ENCODE measurements around the gene SLC6A6.
A peak's percentile ranks its signal among the peaks of the same experiment; 100 is the strongest.

The SLC6A6 gene

DNA sequence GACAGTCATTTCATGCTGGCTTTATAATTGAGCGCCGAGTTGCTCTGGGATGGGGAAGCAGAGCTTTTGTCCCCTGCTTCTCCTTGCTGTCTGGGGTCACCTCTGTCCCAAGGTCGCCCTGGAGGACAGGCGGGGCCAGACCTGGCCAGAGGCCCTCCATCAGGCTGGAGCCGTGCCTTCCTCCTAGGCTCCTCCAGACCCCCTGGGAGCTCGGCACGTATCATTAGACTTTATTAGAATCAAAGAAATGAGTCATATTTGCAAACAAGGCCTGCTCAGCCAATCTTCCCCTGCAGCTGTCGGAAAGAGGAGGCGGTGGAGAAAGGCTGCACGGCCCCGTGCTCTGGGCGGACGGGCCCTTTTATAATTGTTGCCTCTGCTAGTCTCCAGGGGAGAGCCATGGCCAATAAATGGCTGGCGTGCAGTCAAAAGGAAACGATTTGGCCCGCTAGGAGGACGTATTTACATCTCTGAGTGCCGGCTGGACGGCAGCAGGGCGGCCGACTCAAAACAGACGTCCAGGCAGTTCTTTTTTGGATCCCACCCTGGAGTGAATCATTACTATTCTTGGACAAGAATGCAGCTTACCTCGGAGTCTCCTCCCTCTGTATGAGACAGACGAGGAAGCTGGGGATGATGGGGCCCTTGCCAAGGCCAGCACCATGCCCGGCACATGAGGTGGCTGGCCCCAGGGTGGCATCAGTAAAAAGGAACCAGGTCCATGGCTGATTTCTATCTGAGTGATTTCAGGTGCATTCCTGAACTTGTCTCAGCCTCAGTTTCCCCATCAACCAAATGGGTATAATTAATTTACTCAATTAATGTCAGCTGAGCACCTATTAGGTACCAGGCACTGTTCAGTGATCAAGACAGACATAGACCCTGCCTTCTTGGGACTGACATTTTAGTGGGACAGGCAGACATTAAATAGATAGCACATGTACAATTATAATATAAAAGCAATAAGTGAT is 50.6 kb downstream of the SLC6A6 start:
- Histone ChIP-seq H4K20me1 (ENCODE audit: low read depth, low read length) (no peaks in the 10 kb centered on the region), H3K36me3 (ENCODE audit: low read length) (peaks cover 4% of the 10 kb centered on the region; the same call in 1 of the 2 replicates), H3K9ac (ENCODE audit: low read length) (no peak overlapping the region), H3K9me2 (replicated peaks; ENCODE audit: insufficient read depth, low read length) (no peaks in the 10 kb centered on the region), H3K27ac (ENCODE audit: low read depth, low read length) (peak overlapping the region; percentile 44), H3K4me2 (ENCODE audit: low read depth, low read length, poor library complexity, severe bottlenecking) (no peak overlapping the region), H2AFZ (ENCODE audit: low read depth, low read length, severe bottlenecking) (no peak overlapping the region), H3F3A (ENCODE audit: insufficient read depth) (no peaks in the 10 kb centered on the region), H3K9me3 (ENCODE audit: insufficient read depth, low read length) (no peaks in the 10 kb centered on the region), H3K4me3 (ENCODE audit: insufficient read depth, low read length, poor library complexity, severe bottlenecking) (no peak overlapping the region), H3K27me3 (ENCODE audit: low read length) (no peaks in the 10 kb centered on the region), H3K79me2 (ENCODE audit: insufficient read depth, low read length) (no peaks in the 10 kb centered on the region)
- TF ChIP-seq EZH2phosphoT487 (conservative IDR thresholded peaks at IDR 0.05; ENCODE audit: low read length): no peak
- TF ChIP-seq, protein P1, sequence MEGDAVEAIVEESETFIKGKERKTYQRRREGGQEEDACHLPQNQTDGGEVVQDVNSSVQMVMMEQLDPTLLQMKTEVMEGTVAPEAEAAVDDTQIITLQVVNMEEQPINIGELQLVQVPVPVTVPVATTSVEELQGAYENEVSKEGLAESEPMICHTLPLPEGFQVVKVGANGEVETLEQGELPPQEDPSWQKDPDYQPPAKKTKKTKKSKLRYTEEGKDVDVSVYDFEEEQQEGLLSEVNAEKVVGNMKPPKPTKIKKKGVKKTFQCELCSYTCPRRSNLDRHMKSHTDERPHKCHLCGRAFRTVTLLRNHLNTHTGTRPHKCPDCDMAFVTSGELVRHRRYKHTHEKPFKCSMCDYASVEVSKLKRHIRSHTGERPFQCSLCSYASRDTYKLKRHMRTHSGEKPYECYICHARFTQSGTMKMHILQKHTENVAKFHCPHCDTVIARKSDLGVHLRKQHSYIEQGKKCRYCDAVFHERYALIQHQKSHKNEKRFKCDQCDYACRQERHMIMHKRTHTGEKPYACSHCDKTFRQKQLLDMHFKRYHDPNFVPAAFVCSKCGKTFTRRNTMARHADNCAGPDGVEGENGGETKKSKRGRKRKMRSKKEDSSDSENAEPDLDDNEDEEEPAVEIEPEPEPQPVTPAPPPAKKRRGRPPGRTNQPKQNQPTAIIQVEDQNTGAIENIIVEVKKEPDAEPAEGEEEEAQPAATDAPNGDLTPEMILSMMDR (IDR thresholded peaks at IDR 0.05; ENCODE audit: insufficient read depth, low read length, poor library complexity, severe bottlenecking): no peak

DNA sequence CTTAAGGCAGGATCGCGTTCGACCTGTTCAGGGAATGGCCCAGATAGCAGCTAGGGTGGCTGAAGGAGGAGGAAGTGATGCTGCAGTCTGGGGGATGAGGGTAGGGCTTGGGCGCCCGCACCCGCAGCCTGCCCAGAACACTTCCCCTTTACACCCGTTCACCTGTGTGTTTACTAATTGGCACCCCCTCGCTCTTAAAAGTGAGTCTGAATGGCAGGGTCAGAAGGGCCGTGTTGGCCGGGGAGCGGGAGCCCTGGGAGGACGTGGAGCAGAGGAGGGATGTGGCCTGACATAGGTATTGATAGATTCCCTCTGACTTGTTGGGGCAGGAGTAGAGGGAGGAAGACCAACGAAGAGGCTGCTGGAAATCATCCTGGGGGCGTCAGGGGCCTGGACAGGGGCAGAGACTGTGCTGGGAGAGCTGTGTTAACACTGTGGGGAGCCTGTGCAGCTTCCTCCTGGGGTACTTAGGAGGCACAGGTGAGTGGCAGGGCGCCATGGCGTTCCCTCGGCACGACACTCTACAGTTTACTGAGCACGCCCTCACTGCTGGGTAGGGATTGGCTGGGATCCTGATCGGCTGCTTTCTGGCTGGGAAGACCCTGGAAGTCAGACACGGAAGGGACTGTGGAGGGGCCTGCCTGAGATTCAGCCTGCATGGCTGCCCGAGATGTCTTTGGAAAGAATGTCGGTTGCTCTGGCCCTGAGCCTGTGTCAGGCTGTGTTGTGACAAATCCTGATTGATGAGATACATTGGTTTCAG is 51.7 kb downstream of the SLC6A6 start:
- Histone ChIP-seq H3K9me3 (ENCODE audit: insufficient read depth, low read length) (no peaks in the 10 kb centered on the region), H3K4me3 (ENCODE audit: insufficient read depth, low read length, poor library complexity, severe bottlenecking) (no peak overlapping the region), H3F3A (ENCODE audit: insufficient read depth) (no peaks in the 10 kb centered on the region), H3K4me2 (ENCODE audit: low read depth, low read length, poor library complexity, severe bottlenecking) (no peak overlapping the region), H4K20me1 (ENCODE audit: low read depth, low read length) (no peaks in the 10 kb centered on the region), H3K9ac (ENCODE audit: low read length) (no peak overlapping the region), H3K36me3 (ENCODE audit: low read length) (no peaks in the 10 kb centered on the region), H3K27me3 (ENCODE audit: low read length) (no peaks in the 10 kb centered on the region), H3K27ac (ENCODE audit: low read depth, low read length) (peak overlapping the region; percentile 44), H3K79me2 (ENCODE audit: insufficient read depth, low read length) (no peaks in the 10 kb centered on the region), H3K9me2 (replicated peaks; ENCODE audit: insufficient read depth, low read length) (no peaks in the 10 kb centered on the region), H2AFZ (ENCODE audit: low read depth, low read length, severe bottlenecking) (no peak overlapping the region)
- no peak for TF ChIP-seq EZH2phosphoT487 (conservative IDR thresholded peaks at IDR 0.05; ENCODE audit: low read length)
- TF ChIP-seq, protein P1 (IDR thresholded peaks at IDR 0.05; ENCODE audit: insufficient read depth, low read length, poor library complexity, severe bottlenecking): no peak

DNA sequence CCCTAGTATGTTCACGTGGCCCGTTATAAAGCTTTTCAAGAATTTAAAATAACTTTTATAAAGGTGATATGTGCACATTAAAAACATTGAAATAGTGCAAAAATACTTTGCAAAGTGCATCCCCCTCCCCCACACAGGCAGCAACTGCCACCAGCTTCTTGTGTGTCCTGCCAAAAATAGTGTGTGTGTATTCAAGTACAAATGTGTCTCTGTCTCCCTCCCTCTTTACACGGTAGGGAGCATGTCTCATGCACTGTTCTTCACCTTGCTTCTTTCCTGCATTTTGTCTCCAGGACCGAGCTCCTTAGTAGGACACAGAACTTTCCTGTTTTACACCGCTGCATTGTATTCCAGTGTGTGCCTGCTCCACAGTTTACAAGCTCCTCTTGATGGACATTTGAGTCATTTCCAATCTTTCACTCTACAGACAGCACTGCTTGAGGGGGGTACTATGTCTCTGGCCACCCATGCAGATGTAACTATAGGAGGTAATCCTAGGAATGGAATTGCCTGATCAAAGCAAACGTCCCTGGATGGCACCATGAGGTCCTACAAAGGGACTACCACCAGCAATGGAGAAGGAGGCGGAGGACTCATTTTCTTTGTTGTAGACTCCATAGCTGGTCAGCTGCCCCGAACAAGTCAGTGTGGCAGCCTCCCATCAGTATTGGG is 52.4 kb downstream of the SLC6A6 start:
- Histone ChIP-seq H3K27me3 (ENCODE audit: low read length) (no peaks in the 10 kb centered on the region), H3K9ac (ENCODE audit: low read length) (no peak overlapping the region), H2AFZ (ENCODE audit: low read depth, low read length, severe bottlenecking) (no peak overlapping the region), H3K9me2 (replicated peaks; ENCODE audit: insufficient read depth, low read length) (no peaks in the 10 kb centered on the region), H3K36me3 (ENCODE audit: low read length) (no peaks in the 10 kb centered on the region), H3K4me2 (ENCODE audit: low read depth, low read length, poor library complexity, severe bottlenecking) (no peak overlapping the region), H3K4me3 (ENCODE audit: insufficient read depth, low read length, poor library complexity, severe bottlenecking) (no peak overlapping the region), H3K9me3 (ENCODE audit: insufficient read depth, low read length) (no peaks in the 10 kb centered on the region), H4K20me1 (ENCODE audit: low read depth, low read length) (no peaks in the 10 kb centered on the region), H3K79me2 (ENCODE audit: insufficient read depth, low read length) (no peaks in the 10 kb centered on the region), H3K27ac (ENCODE audit: low read depth, low read length) (no peak overlapping the region), H3F3A (ENCODE audit: insufficient read depth) (no peaks in the 10 kb centered on the region)
- TF ChIP-seq, protein P1 (IDR thresholded peaks at IDR 0.05; ENCODE audit: insufficient read depth, low read length, poor library complexity, severe bottlenecking): no peak
- no peak for TF ChIP-seq EZH2phosphoT487 (conservative IDR thresholded peaks at IDR 0.05; ENCODE audit: low read length)

Measured in SU-DHL-6 (cell line).